ENCODE measurements around the gene DSCAM. TPM values are rescaled to one million over a fixed set of nuclear protein-coding genes. Genes with fewer than 3 reads are reported as not detected.

DSCAM gene
- total RNA-seq, 1 experiment from 2014 or later: not detected

DNA sequence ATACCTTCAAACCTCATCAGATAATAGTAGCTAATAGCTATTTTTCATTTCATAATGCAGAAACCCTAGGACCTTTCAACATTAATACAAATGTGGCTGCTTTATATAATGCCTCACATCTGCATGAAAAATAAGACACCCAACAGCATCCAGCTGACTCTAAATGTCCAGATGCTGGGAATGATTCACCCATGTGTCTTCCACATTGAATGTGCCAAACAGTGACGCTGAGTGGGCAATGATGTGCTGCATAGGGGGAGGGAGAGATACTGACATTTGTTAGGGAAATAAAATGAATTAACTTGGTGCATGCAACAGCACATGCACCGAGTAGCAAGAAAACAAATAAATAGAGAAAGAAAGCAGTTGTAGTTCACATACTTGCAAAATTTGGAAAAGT lies 199.3 kb downstream of the DSCAM start:
- in situ Hi-C loops (cut with HindIII; ENCODE audit: low pct_unique_long_range_greater_than_20kb, low sequenced_read_pairs): no loop called here
- DNase-seq (ENCODE audit: low read depth, low spot score): no peak

DNA sequence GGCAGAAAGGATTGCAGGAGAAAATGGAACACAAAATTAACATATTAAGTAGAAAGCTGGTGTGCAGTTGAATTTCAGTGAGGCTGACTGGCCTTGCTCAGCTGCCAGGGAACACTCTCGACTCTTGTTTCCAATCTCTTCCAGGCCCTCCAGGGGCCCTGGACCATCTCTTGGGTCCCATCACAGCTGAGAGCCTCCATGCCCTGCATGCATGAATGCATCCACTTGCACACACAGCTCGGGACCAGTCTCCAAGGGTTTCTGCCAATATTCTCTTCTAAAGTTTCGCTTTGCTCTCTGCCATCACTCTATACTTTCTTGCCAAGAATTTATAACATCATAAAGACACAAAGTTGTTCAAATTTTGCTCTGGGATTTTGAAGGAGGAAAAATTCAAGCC lies 200.3 kb downstream of the DSCAM start:
- in situ Hi-C loops (cut with HindIII; ENCODE audit: low pct_unique_long_range_greater_than_20kb, low sequenced_read_pairs): no loop called here
- no peak for DNase-seq (ENCODE audit: low read depth, low spot score)

DNA sequence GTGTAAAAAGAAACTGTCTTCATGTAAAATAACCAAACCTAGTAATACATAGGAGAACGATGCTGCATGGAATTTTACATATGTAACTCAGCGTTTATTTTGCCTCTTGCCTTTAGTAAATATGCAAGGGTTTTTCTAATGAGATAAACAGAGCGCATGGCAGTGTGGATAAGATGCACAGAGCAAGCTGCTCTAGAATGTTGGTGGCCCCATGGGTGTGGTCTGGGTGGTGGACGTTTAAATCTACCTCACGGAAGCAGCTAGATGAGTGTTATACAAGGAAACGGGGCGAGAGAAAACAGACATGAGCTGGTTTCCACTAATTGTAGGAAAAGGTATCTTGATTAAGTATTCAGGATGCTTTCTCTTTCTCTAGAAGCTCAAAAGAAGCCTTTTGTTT lies 205.9 kb downstream of the DSCAM start:
- no peak for DNase-seq (ENCODE audit: low read depth, low spot score)
- in situ Hi-C loops (cut with HindIII; ENCODE audit: low pct_unique_long_range_greater_than_20kb, low sequenced_read_pairs): no loop called here

DNA sequence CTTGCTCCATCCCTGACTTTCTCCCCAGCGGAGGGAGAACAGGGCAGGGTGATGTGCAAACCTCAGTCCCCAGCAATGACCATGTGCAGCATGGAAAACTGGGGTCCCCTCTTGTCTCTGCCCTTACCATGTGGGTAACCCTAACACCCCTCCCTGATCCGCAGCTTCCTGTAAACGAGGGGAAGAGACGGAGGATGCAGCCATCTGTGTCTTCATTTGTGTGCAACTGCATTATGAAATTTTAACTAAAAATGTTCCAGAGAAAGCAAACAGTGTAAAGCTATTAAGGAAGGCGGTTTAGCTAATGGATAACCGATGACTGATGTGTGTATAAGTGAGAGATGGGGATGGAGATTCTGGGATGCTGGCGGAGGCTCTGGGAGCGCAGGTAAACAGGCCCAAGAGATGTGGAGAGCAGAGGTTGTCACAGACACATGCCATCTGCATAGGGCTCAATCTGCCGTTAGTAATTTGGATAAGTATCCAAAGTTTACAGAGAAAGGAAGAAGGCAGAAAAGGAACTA lies 206.6 kb downstream of the DSCAM start:
- no peak for DNase-seq (ENCODE audit: low read depth, low spot score)
- in situ Hi-C loops (cut with HindIII; ENCODE audit: low pct_unique_long_range_greater_than_20kb, low sequenced_read_pairs): no loop called here

DNA sequence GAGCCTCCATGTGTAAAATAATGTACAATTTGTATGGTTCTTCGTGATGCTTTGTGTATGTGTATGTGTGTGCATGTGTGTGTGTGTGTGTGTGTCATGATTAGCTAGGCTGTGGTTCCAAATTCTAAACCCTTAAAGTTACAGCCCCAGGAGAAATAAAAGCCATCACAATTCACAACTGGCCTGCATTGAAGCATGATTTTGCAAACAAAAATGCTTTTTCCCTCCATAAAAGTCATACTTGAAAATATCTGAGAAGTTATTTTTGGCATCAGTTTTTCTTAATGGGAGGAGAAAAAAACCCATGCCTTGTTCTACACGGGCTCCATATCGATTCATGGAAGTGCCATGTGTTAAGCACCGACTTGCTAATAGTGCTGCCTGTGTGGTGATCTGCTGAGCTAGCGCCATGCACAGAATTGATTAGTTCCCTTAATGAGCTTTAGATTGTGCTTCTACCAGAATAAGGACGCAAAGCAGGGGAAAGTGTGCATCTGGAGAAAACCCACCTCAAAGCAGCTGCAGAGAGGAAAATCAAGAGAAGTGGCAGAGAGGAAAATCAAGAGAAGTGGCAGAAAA lies 207.3 kb downstream of the DSCAM start:
- in situ Hi-C loops (cut with HindIII; ENCODE audit: low pct_unique_long_range_greater_than_20kb, low sequenced_read_pairs): no loop called here
- no peak for DNase-seq (ENCODE audit: low read depth, low spot score)

DNA sequence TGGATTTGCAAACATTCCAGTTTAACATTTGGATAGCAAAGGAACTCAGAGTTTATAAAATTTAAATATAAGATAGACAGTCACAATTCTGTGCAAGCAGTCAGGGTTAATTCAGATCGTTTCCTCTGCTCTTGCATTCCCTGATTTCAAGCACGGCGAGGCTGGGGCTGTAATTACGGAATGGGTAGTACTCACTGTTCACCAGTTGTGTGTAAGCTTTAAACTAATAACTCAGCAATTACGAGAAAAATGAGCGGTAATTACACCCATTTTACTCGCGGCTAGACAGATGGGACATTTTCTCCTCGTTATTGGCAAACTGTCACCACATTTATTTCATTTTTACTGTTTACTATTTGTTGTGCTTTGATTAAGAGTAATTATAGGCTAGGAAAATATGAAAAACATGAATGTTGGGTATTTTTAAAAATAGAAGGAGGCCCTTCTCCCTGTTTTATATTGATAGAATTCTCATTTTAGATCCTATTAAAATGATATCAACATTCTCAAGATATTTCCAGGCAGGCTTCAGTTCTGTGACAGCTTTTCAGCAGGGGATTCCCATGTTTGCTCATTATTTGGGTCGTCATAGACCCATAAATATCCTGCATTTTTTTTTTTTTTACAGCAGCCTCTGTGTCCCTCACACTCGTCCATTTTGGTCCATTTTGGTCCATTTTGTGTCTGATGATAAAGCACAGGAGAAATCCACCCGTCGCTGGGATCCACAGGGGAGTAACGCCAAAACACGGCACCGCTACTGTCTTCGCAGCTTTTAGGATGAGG lies 208.3 kb downstream of the DSCAM start:
- DNase-seq (ENCODE audit: low read depth, low spot score): no peak
- in situ Hi-C loops (cut with HindIII; ENCODE audit: low pct_unique_long_range_greater_than_20kb, low sequenced_read_pairs): no loop called here

DNA sequence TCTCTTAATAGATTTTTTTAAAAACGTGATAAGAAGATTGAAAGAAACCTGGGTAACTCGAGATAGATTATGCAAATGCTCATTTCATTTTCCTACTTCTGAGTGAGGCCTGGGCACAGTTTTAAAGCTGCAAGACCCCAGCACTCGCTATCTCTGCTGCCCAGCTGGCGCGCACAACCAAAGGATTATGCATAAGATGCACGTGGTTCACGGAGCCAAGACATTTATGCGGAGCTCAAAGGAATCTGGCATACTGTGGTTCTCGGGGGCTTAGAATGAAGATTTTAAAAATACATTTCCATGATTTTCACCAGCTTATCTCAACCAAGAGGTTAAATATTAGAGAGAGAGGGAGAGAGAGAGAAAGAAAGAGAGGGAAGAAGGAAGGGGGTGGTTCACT lies 210.9 kb downstream of the DSCAM start:
- no peak for DNase-seq (ENCODE audit: low read depth, low spot score)
- in situ Hi-C loops (cut with HindIII; ENCODE audit: low pct_unique_long_range_greater_than_20kb, low sequenced_read_pairs): no loop called here

DNA sequence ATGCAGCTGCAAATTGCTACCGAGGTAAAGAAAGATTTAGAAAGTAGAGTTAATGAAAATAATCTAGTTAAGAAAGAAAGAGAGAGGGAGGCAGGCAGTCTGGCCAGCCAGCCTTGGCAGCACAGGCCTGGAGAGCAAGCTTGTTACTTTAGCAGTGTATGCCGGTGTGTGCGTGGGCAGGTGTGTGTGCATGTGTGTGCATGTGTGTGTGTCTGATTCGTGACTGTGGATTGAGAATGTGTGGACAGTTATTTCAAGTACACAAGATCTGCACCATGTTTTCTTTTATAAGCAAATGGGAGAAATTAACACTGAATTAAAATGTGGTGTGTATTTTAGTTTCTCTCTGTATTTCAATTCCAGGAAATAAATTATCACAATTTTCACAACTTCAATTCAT lies 211.6 kb downstream of the DSCAM start:
- DNase-seq (ENCODE audit: low read depth, low spot score): no peak
- in situ Hi-C loops (cut with HindIII; ENCODE audit: low pct_unique_long_range_greater_than_20kb, low sequenced_read_pairs): no loop called here

DNA sequence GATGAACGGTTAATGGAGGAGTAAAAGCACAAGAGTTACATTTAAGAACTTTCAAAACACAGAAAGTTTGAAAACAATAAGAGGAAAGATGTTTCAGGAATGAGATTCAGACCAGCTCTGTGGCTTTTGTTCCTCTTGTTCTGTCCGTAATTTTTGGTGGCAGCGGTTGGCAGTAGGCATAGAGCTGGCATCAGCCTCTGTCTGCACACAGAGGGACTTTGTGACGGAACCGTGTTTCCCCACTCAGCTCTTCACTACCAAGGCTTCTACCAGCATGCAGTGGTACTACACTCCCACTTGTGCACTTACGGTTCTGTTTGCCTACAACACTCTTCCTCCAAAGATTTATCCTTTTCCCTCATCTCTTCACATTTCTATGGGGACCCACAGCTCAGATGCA lies 212.8 kb downstream of the DSCAM start:
- in situ Hi-C loops (cut with HindIII; ENCODE audit: low pct_unique_long_range_greater_than_20kb, low sequenced_read_pairs): no loop called here
- DNase-seq (ENCODE audit: low read depth, low spot score): no peak

DNA sequence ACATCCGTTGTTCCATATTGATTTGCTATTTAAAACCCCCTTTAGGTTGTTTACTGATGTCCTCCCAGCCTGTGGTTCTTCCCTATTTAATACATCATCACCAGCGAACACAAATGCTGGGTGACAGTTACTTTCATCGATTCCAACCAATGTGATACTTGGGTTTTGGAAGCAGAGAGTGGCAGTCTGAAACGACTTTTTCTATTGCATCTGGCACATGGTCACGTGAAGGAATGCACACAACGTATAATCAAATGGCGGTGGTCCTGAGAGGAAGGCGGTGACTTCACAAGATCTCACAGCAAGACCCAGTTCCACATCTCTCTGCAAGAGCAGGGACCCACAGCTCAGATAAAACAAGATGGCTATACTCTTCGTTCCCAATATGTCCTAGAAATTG lies 213.9 kb downstream of the DSCAM start:
- no peak for DNase-seq (ENCODE audit: low read depth, low spot score)
- in situ Hi-C loops (cut with HindIII; ENCODE audit: low pct_unique_long_range_greater_than_20kb, low sequenced_read_pairs): no loop called here

DNA sequence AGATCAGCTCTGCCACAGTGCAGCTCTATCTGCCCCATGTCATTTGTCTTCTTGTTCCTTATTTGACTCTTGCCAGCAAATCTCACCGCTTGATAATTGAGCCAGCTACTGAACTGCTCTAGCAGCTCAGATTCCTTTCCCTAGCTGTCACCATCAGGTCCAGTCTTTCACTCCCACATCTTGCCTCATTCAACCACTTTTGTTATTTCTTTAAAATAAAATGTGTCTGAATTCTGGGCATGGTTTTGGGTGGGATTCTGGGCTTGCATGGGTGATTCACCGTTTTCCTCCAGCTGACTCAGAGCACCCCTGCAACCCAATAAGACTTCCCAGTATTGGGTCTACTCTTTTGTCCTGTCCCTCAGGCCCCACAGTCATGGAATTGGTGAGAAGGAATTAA lies 215.7 kb downstream of the DSCAM start:
- in situ Hi-C loops (cut with HindIII; ENCODE audit: low pct_unique_long_range_greater_than_20kb, low sequenced_read_pairs): no loop called here
- DNase-seq (ENCODE audit: low read depth, low spot score): no peak

DNA sequence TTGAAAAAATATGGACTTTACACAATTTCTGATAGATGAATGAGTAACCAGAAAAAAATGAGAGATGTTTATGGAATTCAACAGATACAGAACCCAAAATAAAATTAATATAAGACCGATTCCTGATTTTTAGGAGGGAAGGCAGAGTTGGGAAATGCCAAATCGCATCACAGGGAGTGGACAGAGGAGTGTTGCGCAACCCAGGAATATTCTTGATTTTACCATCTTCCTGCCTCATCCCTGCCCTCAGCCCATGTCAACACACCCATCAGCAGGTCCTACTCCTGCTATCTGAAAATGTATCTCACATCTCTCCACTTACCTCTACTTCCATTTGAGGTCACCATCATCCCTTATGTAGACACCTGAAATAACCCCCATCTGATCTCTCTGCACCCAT lies 221.0 kb downstream of the DSCAM start:
- in situ Hi-C loops (cut with HindIII; ENCODE audit: low pct_unique_long_range_greater_than_20kb, low sequenced_read_pairs): no loop called here

DNA sequence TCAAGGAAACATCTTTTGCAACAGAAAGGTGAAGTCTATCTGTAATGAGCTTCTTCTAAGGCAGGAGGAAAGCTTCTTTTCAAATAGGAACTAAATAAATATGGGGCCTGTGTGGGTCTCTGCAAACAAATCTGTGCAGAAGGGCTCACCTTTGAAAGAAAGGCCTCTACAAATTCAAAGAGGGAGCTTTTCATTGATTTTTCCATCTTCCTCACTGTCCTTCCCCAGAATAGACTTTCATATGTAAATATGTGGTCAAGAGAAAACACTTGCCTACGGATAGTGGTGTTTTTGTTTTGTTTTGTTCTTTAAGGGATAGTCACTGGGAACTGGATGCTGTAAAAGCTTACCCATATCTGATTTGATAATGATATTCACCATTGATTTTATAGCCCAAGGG lies 223.4 kb downstream of the DSCAM start:
- in situ Hi-C loops (cut with HindIII; ENCODE audit: low pct_unique_long_range_greater_than_20kb, low sequenced_read_pairs): no loop called here
- DNase-seq (ENCODE audit: low read depth, low spot score): no peak

More for the DNA sequence above, 221.0 kb downstream of the DSCAM start:
- no peak for DNase-seq (ENCODE audit: low read depth, low spot score)

DNA sequence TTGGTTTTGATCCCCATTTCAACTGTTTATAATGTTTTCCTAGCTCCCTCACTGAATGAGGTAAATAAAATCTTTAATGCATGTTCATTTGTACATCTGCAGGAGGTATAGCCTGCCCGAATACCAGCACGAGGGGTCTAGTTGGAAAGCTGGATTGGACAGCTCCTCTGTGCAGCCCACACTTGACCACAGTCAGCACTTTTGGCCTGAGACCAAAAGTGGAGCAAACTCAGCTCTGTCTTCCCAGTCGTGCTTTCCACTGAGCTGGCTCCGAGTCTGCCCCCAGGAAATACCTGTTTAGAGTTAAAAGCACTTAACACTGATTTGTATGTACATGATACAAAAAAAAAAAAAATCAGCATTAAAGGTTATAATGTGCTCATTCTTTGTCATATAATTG lies 224.4 kb downstream of the DSCAM start:
- in situ Hi-C loops (cut with HindIII; ENCODE audit: low pct_unique_long_range_greater_than_20kb, low sequenced_read_pairs): no loop called here
- DNase-seq (ENCODE audit: low read depth, low spot score): no peak

DNA sequence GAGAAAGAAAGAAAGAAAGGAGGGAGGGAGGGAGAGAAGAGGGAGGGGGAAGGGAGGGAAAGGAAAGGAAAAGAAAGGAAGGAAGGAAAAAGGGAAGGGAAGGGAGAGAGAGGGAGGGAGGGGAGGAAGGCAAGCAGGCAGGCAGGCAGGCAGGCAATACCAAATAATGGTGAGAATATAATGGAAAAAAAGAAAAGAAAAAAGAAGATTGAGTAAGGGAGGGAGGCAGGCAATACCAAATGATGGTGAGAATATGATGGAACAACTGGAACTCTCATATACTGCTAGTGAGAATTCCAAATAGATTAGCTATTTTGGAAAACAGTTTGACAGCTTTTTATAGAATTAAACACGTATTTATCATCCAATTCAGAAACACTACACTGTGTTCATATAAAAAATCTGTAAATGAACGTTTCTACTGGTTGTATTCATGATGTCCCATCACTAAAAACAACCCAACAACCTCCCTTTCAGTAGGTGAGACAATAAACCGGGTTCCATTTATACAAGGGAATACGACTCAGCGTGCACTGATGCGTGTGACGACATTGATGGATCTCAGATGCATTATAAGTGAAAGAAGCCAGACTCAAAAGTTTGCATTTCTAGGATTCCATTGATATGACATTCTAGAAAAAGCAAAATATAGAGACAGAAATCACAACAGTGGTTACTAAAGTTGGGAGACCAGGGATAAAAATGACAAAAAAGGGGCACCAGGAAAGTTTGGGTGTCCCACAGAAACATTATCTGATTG lies 226.4 kb downstream of the DSCAM start:
- DNase-seq (ENCODE audit: low read depth, low spot score): no peak
- in situ Hi-C loops (cut with HindIII; ENCODE audit: low pct_unique_long_range_greater_than_20kb, low sequenced_read_pairs): no loop called here

DNA sequence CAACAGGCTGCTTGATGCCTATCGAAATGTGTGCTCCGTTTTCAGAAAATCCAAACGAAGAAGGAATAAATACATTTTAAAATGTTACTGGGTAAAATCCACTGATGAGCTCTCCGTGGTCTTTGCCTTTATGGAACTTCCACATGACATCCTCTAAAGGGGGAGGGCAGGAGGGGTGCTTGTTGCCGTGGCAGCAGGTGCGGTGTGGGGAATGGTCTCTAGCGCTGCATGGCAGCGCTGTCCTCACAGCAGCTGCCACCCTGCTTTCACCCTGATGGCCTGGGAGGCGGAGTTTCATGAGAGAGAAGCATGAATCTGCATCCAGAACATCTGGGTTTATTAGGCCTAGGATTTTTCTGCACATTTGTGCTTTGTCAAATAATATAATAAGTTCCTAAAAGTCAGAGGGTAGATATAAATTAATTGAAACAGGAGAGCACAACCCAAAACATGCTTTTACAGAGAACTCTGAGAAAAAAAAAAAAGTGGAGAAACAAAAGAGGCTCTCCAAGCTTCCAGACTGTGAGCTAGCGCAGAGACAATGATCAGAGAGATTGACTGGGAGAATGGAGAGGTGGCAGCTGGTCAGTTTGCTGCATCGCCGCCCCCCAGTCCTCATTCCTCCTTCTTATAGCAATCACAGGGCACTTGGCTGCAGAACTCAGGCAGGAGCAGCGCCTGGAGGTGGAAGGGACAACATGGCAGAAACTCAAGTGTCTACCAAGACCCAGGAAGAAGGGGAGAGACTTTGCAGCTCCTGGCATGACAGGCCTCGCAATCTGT lies 228.6 kb downstream of the DSCAM start:
- DNase-seq (ENCODE audit: low read depth, low spot score): no peak
- in situ Hi-C loops (cut with HindIII; ENCODE audit: low pct_unique_long_range_greater_than_20kb, low sequenced_read_pairs): no loop called here

DNA sequence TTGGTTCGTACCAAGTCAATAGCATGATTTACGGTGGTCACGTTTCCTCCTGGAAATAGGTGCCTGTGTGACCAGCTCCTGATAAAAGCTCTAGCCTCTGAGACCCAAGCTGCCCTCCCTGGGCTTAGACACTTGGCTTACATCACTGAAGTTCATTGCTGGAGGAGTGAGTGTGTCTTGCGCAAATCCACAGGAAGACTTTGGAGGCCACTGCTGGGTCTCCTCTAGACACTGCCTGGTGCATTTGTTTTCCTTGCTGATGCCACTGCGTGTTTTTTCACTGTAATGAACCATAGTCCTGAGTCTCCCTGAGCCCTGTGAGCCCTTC lies 230.6 kb downstream of the DSCAM start:
- DNase-seq (ENCODE audit: low read depth, low spot score): no peak
- in situ Hi-C loops (cut with HindIII; ENCODE audit: low pct_unique_long_range_greater_than_20kb, low sequenced_read_pairs): no loop called here

All from SK-MEL-5 (cell line).